Embryonic facial prominence (tissue), 1 donor: Measurements from ENCODE around the gene MAN2C1.
"Not testable (repeated sequence)": the region's sequence is repeated elsewhere in the genome, so short reads cannot be mapped to it uniquely, and the experiment has no call there.

Source experiments
- DNase-seq: peaks from one replicate; pipeline ENCODE4 v3.0.0-alpha.2; 2016; ENCODE audit errors: extremely low spot score

MAN2C1 gene

GRCh38 chr15:75346796-75347221 is 21.6 kb downstream of the MAN2C1 start, which contains the start of gene NEIL1:
NEIL1 (plus strand) TSS chr15:75347039; CDS start chr15:75348906, 1,867 bp downstream.
- DNase-seq = no peak

GRCh38 chr15:75343953-75344352 is 24.5 kb downstream of the MAN2C1 start:
- not testable (repeated sequence) for DNase-seq

GRCh38 chr15:75342221-75342620 is 26.2 kb downstream of the MAN2C1 start:
- DNase-seq = no peak

- DNase-seq = no peak
Measured at GRCh38 chr15:75339531-75340240, 28.7 kb downstream of the MAN2C1 start.

DNA sequence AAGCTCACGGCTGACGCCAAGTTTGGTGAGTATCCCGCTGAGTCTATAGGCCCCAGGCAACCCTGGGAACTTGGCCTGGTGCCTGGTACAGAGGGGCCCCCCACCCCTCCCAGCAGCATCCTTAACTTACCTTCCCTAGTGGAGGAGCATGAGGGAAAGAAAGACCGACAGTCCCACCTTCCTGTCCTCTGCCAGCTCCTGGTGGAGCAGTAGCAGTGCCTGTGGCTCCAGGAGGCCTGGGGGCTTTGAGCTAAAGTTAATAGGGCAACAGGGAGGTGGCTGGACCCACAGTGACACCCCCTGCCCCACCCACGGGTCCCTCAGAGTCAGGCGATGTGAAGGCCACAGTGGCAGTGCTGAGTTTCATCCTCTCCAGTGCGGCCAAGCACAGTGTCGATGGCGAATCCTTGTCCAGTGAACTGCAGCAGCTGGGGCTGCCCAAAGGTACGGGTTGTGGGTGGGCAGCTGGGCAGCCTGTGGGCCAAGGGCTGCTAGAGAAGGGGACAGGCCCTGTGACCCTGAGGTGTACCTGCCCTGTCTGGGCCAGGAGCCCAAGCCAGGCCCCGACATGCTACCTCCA is 29.7 kb downstream of the MAN2C1 start:
- DNase-seq = no peak

DNA sequence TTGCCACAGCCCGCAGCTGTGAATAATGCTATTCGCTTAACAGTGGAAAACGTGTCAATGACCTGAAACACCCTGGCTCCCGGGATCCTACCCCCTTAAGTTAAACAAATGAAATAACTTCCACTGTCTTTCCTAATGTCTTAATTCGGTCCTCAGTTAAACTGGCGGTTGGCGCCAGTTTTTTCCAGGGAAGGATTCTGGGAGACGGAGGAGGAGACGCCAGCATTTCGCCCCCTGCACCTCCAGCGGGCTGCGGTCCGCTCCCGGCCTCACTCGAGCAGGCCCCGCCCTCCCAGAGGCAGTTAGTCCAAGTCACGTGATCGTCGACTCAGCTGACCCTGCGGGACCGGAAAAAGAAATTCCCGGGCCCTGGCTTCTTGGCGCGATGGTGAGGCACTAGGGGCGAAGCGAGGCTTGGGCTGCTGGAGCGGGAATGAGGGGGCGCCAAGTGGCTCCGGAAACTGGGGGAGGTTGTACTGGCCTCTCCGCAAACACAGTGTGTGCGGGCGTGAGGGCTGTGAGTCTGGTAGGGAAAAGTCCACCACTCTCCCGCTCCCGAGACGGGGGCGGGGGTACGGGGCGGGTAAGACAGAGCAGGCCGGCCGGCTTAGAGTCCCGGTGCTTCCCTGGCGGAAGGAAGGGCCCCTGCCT is 32.6 kb downstream of the MAN2C1 start, which contains the start of gene COMMD4:
COMMD4 (plus strand) TSS at position 359 of the 651 bp plus-strand sequence; CDS start at position 386, 27 bp downstream.
- peak; percentile 83 for DNase-seq

DNA sequence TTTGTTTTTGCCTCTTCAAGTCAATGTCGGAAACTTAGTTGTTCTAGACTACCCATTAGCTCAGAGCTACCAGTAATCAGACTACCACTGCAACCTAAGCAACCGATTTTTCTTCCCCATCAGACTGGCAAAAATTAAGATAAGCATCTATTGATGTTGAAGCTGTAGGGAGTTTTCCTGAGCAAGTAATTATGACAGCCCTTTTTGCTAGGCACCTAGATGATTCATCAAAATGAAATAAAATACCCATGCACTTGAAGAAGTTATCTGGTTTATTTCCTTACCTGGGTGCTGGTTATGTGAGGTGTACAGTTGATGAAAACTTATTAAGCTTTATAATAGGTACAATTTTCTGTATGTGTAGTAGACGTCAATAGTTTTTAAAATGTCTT is 33.1 kb downstream of the MAN2C1 start:
- no peak for DNase-seq

- not testable (repeated sequence) for DNase-seq
Measured at GRCh38 chr15:75333654-75334419, 34.6 kb downstream of the MAN2C1 start.

DNA sequence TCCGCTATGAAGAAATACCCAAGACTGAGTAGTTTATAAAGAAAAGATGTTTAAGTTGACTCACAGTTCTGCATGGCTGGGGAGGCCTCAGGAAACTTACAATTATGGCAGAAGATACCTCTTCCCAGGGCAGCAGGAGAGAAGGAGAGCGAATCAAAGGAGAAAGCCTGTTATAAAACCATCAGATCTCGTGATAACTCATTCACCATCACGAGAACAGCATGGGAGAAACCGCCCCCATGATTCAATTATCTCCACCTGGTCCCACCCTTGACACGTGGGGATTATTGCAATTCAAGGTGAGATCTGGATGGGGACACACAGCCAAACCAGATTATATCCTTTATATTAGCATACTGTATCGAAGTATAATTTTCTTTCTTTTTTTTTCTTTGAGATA is 36.3 kb downstream of the MAN2C1 start:
- not testable (repeated sequence) for DNase-seq

- DNase-seq = no peak
Measured at GRCh38 chr15:75329571-75329970, 38.8 kb downstream of the MAN2C1 start.

DNA sequence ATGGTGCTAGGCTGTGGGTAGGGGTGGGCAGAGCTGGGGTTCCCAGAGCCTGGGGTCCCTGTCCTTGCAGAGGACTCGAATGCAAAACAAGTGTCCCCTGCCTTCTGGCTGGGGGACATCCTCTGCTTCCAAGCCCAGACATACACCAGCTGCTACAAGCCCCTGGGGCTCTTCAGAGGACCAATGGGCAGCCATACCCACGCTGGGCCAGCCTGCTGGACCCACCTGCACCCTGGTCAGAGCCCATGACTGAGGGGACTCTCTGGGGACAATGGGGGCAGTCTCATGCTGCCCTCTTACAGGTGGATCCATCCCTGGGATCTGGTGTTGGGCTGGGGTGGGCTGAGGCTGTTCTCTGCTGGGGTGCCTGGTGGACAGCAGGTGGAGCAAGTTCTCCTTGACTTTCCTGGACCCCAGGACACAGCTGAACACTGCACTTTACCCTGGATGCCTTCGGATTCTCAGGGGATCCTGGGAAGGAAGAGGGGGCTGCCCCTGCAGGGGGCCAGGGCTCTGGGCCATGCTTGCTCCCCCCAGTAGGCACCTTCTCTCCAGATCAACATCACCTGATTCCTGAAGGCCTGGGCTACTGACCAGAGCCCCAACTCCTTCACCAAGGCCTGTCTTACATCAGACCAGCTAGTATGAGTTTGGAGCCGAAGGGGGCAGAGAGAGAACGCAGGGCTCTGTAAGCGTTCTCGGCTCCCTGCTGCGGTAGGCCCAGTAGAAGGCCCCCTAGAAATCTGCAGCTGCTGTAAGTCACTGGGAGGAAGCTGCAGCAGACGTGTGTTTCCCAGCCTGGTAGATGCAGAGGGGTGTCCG is 39.7 kb downstream of the MAN2C1 start:
- DNase-seq = no peak

DNA sequence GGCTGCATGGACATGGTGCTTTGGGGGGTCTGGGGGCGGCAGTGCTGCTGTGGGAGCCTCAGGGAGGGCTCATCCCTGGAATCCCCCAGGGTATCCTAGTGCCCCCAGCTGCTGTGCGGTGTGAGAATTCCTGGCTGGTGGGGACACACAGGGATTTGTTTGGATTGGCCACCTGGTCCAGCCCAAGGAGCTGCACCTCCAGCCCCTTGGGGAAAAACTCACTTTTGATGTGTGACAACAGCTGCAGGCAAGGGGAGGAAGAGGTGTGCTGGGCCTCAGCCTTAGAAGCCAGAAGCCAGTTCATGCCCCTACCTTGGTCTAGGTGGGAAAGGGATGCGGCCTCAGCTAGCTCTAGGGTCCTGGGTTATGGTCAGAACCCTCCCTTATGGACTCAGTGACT is 40.9 kb downstream of the MAN2C1 start:
- no peak for DNase-seq

GRCh38 chr15:75327005-75327404 is 41.4 kb downstream of the MAN2C1 start:
- no peak for DNase-seq

- DNase-seq = no peak
Measured at GRCh38 chr15:75325922-75326321, 42.5 kb downstream of the MAN2C1 start.

DNA sequence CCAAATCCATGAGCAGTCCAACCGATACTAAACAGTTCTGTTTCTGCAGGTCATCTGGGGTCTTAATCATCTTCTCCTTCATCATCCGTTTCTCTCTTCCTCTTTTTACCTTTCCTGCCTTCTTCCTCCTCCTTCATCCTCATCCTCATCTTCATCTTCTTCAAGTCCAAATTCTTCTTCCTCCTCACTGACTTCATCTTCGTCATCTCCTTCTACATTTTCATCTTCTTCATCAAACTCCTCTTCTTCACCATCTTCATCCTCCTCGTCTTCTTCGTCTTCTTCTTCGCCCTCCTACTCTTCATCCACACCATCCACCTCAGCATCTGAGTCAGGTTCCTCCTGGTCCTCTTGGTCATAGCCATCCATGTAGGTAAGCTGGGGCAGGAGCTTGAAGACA is 46.7 kb downstream of the MAN2C1 start:
- no peak for DNase-seq

GRCh38 chr15:75319231-75319897 is 49.0 kb downstream of the MAN2C1 start:
- DNase-seq = not testable (repeated sequence)

DNA sequence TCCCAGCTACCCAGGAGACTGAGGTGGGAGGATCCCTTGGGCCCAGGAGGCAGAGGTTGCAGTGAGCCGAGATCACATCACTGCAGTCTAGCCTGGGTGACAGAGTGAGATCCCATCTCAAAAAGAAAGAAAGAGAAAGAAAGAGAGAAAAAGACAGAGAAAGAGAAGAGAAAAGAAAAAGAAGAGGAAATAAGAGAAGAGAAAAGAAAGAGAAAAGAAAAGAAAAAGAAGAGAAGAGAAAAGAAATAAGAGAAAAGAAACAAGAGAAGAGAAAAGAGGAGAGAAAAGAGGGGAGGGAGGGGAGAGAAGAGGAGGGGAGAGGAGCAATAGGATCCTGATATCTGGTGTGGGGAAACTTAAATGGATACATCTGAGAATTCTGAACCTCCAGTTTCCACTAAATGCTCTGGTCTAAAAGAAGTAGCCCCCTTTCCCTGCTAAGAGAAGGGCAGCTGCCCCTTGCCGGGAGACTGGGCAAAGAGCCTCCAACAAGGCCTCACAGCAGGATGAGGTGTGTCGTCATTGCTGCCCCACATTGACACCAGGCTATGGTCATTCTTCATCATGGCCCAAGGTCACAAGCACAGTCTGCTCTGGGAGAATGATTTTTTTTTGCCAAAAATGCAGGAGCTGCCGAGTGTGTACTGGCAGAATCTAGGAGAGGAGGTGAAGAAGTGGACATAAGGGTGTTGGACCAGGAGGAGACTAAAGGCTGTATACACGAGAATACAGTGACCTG is 53.7 kb downstream of the MAN2C1 start:
- DNase-seq = no peak

- no peak for DNase-seq
Measured at GRCh38 chr15:75313116-75313845, 55.1 kb downstream of the MAN2C1 start.

DNA sequence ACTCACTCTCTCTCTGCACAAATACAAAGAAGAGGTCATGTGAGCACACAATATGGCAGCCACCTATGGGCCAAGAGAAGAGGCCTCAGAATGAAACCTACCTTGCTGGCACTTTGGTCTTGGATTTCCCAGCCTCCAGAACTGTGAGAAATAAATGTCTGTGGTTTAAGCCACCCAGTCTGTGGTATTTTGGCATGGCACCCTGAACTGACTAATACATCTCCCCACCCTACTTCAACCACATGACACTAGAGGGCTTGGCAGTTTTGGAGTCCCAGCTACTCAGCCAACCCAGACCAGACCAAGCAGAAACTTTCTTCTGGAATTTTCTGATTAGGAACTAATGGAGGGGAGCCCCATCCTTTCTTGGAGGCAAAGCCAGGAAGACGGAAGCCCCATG is 55.9 kb downstream of the MAN2C1 start:
- not testable (repeated sequence) for DNase-seq
